Endothelial cell of umbilical vein (primary cell): ENCODE data around the gene LSM7. TPM values are rescaled to one million over a fixed set of nuclear protein-coding genes. Genes with fewer than 3 reads are reported as not detected.

Source experiments
- BruUV-seq: library from RNA; stranded (reverse); fragments of 400-500 nt; replicated peaks from 2 replicates; lab custom pipeline; 2021; lab: Mats Ljungman, UMichigan
- CTCF ChIA-PET: fragments of 300-600, 350-600 bp; sonication (Branson Sonifier 250); formaldehyde crosslinking; loops from one replicate; lab custom pipeline; 2021; ENCODE audit warnings: antibody characterized with exemption, inconsistent platforms; lab: Charles Lee
- POLR2A ChIA-PET: fragments of 300-600, 350-600 bp; sonication (Branson Sonifier 250); formaldehyde crosslinking; loops from one replicate; lab custom pipeline; 2021; ENCODE audit warnings: antibody characterized with exemption, inconsistent platforms; lab: Charles Lee
- DNase-seq: peaks from one replicate; pipeline ENCODE4 v3.0.0-alpha.2; 2011; ENCODE audit warnings: low read depth, low spot score
- FAIRE-seq: peaks from 2 replicates; lab custom pipeline; 2011; peaks lifted over from hg19 to GRCh38; lab: Jason Lieb, UNC
- H2AFZ ChIP-seq: 2 replicates; pipeline ENCODE4 v1.6.0; 2012; ENCODE audit warnings: low read depth, low read length, control low read depth, inconsistent platforms
- H3K27ac ChIP-seq: 2 replicates; pipeline ENCODE4 v1.5.1; 2011; ENCODE audit warnings: low read depth, mild to moderate bottlenecking, control low read depth, low read length, moderate library complexity; ENCODE audit not compliant: insufficient read depth
- H3K27me3 ChIP-seq, 2 experiments: 2 replicates each; pipeline versions ENCODE4 v1.6.0 to v1.6.1; 2011; ENCODE audit warnings: low read length in 2 of 2, mixed read lengths in 1 of 2; ENCODE audit not compliant: control insufficient read depth in 2 of 2, insufficient read depth in 2 of 2
- H3K36me3 ChIP-seq, 2 experiments: 2 replicates in 1 of 2; 3 replicates in 1 of 2; pipeline ENCODE4 v1.5.1; 2011; ENCODE audit warnings: low read length in 2 of 2, mild to moderate bottlenecking in 1 of 2, moderate library complexity in 1 of 2; ENCODE audit not compliant: control insufficient read depth in 2 of 2, insufficient read depth in 2 of 2; ENCODE audit errors: extremely low read depth in 1 of 2
- H3K4me1 ChIP-seq: 3 replicates; pipeline ENCODE4 v1.5.1; 2011; ENCODE audit warnings: mild to moderate bottlenecking, low read length; ENCODE audit not compliant: control insufficient read depth, insufficient read depth; ENCODE audit errors: extremely low read depth
- H3K4me2 ChIP-seq: 2 replicates; pipeline ENCODE4 v1.6.1; 2011; ENCODE audit warnings: low read length, control low read depth, mixed read lengths; ENCODE audit not compliant: insufficient read depth
- H3K4me3 ChIP-seq, 3 experiments: fragments of 200-600 bp in 1 of 3; sonication (generic), shearing (Covaris generic) in 1 of 3; replicated peaks in 1 of 3; 2 replicates each; pipeline ENCODE4 v1.5.1; 2011 to 2016; ENCODE audit warnings: control low read depth in 3 of 3, low read length in 3 of 3, mild to moderate bottlenecking in 2 of 3, inconsistent platforms in 1 of 3, low read depth in 1 of 3, moderate library complexity in 1 of 3; ENCODE audit not compliant: insufficient read depth in 1 of 3
- H3K79me2 ChIP-seq: 2 replicates; pipeline ENCODE4 v1.6.0; 2012; ENCODE audit warnings: low read length, inconsistent platforms; ENCODE audit not compliant: control insufficient read depth, insufficient read depth
- H3K9ac ChIP-seq: replicated peaks from 2 replicates; pipeline ENCODE3; 2011; ENCODE audit warnings: low read length, control low read depth; ENCODE audit not compliant: insufficient read depth; ENCODE audit errors: extremely low read depth
- H3K9me1 ChIP-seq: replicated peaks from 3 replicates; pipeline ENCODE4 v1.6.0; 2011; ENCODE audit warnings: mild to moderate bottlenecking, low read length; ENCODE audit not compliant: control insufficient read depth, insufficient read depth; ENCODE audit errors: extremely low read depth
- H3K9me3 ChIP-seq: replicated peaks from 2 replicates; pipeline ENCODE4 v1.5.1; 2012; ENCODE audit warnings: low read length, inconsistent platforms; ENCODE audit not compliant: control insufficient read depth, insufficient read depth
- H4K20me1 ChIP-seq: replicated peaks from 2 replicates; pipeline ENCODE3; 2011; ENCODE audit warnings: mild to moderate bottlenecking, low read length; ENCODE audit not compliant: control insufficient read depth, insufficient read depth; ENCODE audit errors: extremely low read depth
- EZH2 ChIP-seq: IDR thresholded peaks from 2 replicates; pipeline ENCODE4 v1.6.1; 2012; ENCODE audit warnings: borderline replicate concordance, low read depth, mild to moderate bottlenecking, moderate library complexity, low read length, inconsistent platforms; ENCODE audit not compliant: severe bottlenecking
- FOS ChIP-seq: IDR thresholded peaks from 2 replicates; pipeline ENCODE4 v1.6.1; 2011; ENCODE audit warnings: mild to moderate bottlenecking, low read length, moderate library complexity, borderline replicate concordance; ENCODE audit not compliant: insufficient read depth
- GATA2 ChIP-seq: IDR thresholded peaks from 2 replicates; pipeline ENCODE4 v1.7.0; 2011; ENCODE audit warnings: low read depth, mild to moderate bottlenecking, moderate library complexity, mixed read lengths, low read length; ENCODE audit not compliant: insufficient read length, insufficient read depth
- JUN ChIP-seq: IDR thresholded peaks from 2 replicates; pipeline ENCODE4 v1.6.1; 2011; ENCODE audit warnings: borderline replicate concordance, low read depth; ENCODE audit not compliant: insufficient read length, insufficient read depth
- MYC ChIP-seq: IDR thresholded peaks from one replicate; pipeline ENCODE4 v1.6.1; 2011; ENCODE audit warnings: mild to moderate bottlenecking, low read depth, low read length
- POLR2A ChIP-seq: IDR thresholded peaks from 2 replicates; pipeline ENCODE4 v1.6.1; 2012; ENCODE audit warnings: low read depth, mild to moderate bottlenecking, control low read depth, low read length
- POLR2AphosphoS5 ChIP-seq: IDR thresholded peaks from 2 replicates; pipeline ENCODE4 v1.6.1; 2012; ENCODE audit warnings: low read depth, mild to moderate bottlenecking, control low read depth, low read length, moderate library complexity; ENCODE audit not compliant: insufficient read depth
- dilution Hi-C: fragments of 300-500 bp; cut with MboI; formaldehyde crosslinking; loops from one replicate; pipeline ENCODE4 v1.15.0; 2019; ENCODE audit warnings: low sequenced_read_pairs; ENCODE audit not compliant: extremely low pct_ligation_motif_present
- intact Hi-C: fragments of 100-400 bp; cut with micrococcal nuclease; formaldehyde crosslinking; loops from one replicate; pipeline ENCODE4 v1.10.0; 2022
- polyA plus RNA-seq, 4 experiments: library from polyadenylated mRNA; depleted of rRNA in 3 of 4; stranded (reverse) in 3 of 4; unstranded in 1 of 4; fragments of >200 nt; gene quantifications; 2 replicates each; pipeline versions ENCODE4 v1.2.1 to v1.2.3, GENCODE V29; 2011 to 2012; ENCODE audit warnings: missing spikeins in 1 of 4
- total RNA-seq: library from RNA; stranded (reverse); gene quantifications from 2 replicates; pipeline ENCODE4 v1.2.3, GENCODE V29; 2021
- TF ChIP-seq, protein P1 (sequence below): IDR thresholded peaks from 2 replicates; pipeline ENCODE4 v1.6.1; 2011; ENCODE audit not compliant: insufficient read depth, insufficient read length
- TF ChIP-seq, protein P2 (sequence below), 2 donors: IDR thresholded peaks; 1 replicate in 1 of 2; 2 replicates in 1 of 2; pipeline ENCODE4 v1.5.1; 2011; ENCODE audit warnings: low read length in 2 of 2, mild to moderate bottlenecking in 2 of 2, moderate library complexity in 2 of 2, control low read depth in 1 of 2, inconsistent platforms in 1 of 2, low read depth in 1 of 2; ENCODE audit not compliant: insufficient read depth in 1 of 2; ENCODE audit errors: extremely low read depth in 1 of 2

The LSM7 gene
- total and polyA plus RNA-seq, 2 donors (not counting 3 experiments of a cell fraction or from before 2014, with no cell fraction given): 124 to 673 TPM

DNA sequence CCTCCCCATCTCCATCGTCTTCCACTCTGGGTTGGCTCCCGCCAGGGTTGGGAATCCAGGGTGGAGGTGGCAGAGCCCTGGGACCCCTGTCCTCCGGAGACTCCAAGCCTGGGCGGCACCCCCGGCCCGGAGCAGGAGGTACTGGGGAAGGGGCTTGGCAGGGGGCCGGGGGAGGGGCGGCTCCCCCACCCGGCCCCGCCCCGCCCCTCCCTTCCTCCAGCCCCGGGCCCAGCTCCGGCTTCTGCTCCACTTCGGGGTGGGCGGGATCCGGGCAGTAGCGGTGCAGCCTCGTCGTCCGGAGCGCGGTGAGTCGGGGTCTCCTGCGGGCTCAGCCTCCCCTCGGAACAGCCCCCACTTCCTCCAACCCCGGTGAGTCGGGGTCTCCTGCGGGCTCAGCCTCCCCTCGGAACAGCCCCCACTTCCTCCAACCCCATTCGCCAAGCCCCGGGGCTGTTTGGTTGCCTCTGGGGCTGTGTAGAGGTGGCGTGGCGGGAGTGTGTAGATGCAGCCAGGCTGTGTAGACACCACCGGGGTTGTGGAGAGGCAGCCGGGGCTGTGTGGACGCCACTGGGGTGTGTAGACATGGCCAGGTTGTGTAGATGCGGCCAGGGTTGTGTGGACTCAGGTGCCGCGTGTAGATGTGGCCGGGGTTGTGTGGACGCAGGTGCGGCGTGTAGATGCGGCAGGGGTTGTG, 31.8 kb upstream of the LSM7 start, which contains the start of gene TMPRSS9:
Gene TMPRSS9 (plus strand): TSS at position 274 of the 694 bp plus-strand sequence. CDS start 29,521 bp downstream, outside the sequence.
- TF ChIP-seq GATA2 (no peak), FOS (no peak), EZH2 (no peak), POLR2AphosphoS5 (no peak), JUN (no peak), POLR2A (no peak), MYC (no peak)
- TF ChIP-seq, protein P1, sequence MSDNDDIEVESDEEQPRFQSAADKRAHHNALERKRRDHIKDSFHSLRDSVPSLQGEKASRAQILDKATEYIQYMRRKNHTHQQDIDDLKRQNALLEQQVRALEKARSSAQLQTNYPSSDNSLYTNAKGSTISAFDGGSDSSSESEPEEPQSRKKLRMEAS: no peak
- TF ChIP-seq, protein P2, sequence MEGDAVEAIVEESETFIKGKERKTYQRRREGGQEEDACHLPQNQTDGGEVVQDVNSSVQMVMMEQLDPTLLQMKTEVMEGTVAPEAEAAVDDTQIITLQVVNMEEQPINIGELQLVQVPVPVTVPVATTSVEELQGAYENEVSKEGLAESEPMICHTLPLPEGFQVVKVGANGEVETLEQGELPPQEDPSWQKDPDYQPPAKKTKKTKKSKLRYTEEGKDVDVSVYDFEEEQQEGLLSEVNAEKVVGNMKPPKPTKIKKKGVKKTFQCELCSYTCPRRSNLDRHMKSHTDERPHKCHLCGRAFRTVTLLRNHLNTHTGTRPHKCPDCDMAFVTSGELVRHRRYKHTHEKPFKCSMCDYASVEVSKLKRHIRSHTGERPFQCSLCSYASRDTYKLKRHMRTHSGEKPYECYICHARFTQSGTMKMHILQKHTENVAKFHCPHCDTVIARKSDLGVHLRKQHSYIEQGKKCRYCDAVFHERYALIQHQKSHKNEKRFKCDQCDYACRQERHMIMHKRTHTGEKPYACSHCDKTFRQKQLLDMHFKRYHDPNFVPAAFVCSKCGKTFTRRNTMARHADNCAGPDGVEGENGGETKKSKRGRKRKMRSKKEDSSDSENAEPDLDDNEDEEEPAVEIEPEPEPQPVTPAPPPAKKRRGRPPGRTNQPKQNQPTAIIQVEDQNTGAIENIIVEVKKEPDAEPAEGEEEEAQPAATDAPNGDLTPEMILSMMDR (IDR thresholded peaks at IDR 0.05; ENCODE audit: extremely low read depth in 1 of 2, insufficient read depth in 1 of 2, low read depth in 1 of 2, low read length in 2 of 2): no peak
- H3K4me2 ChIP-seq: no peak within 1 kb of the TSS
- peaks cover 5 to 11% of the 10 kb centered on the region in 2 experiments for H3K27me3 ChIP-seq
- H3K4me1 ChIP-seq: no peaks in the 10 kb centered on the region
- dilution Hi-C loops (no loop called here), intact Hi-C loops (no loop called here)
- H3K79me2 ChIP-seq: no peaks in the 10 kb centered on the region
- no peak for DNase-seq
- H4K20me1 ChIP-seq: no peaks in the 10 kb centered on the region
- ChIA-PET CTCF (no interaction called here), POLR2A (no interaction called here)
- H3K4me3 ChIP-seq: no peak within 1 kb of the TSS
- no TSS peak for BruUV-seq
- H3K27ac ChIP-seq: no peak within 1 kb of the TSS
- no peak for FAIRE-seq
- H3K36me3 ChIP-seq: no peaks in the 10 kb centered on the region
- no peaks in the 10 kb centered on the region for H3K9me1 ChIP-seq
- no peak within 1 kb of the TSS for H3K9ac ChIP-seq
- H2AFZ ChIP-seq: no peak within 1 kb of the TSS
- no peaks in the 10 kb centered on the region for H3K9me3 ChIP-seq
